ENCODE data around the gene RNASE12.

RNASE12 gene

DNA sequence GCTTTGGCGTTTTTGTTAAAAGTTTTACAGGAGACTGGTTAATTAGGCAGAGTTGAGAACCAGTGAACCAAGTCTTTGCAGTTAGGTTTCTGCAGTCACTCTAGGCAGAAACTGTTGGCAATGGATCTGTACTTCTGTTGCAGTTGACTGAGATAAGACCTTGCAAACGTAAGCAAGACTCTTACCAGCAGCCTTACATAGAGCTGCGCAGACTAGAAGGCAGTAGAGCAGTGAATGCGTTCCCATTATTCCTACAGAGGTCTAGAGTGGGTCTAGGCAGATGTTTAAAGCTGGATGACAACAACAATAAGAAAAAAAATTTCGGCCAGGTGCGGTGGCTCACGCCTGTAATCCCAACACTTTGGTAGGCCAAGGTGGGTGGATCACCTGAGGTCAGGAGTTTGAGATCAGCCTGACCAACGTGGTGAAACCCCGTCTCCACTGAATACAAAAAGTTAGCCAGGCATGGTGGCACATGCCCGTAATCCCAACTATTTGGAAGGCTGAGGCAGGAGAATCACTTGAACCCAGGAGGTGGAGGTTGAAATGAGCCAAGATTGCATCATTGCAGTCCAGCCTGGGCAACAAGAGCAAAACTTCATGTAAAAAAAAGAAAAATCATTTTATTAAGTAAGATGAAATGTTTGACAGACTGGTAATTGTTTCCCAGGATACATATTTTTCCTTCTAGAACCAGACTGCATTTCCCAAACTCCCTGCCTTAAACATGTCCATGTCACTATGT, 42.6 kb downstream of the RNASE12 start:
- DNase-seq (ENCODE audit: low spot score) = no peak
- no peak overlapping the region for H3K27ac ChIP-seq
- TF ChIP-seq, protein P1, sequence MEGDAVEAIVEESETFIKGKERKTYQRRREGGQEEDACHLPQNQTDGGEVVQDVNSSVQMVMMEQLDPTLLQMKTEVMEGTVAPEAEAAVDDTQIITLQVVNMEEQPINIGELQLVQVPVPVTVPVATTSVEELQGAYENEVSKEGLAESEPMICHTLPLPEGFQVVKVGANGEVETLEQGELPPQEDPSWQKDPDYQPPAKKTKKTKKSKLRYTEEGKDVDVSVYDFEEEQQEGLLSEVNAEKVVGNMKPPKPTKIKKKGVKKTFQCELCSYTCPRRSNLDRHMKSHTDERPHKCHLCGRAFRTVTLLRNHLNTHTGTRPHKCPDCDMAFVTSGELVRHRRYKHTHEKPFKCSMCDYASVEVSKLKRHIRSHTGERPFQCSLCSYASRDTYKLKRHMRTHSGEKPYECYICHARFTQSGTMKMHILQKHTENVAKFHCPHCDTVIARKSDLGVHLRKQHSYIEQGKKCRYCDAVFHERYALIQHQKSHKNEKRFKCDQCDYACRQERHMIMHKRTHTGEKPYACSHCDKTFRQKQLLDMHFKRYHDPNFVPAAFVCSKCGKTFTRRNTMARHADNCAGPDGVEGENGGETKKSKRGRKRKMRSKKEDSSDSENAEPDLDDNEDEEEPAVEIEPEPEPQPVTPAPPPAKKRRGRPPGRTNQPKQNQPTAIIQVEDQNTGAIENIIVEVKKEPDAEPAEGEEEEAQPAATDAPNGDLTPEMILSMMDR (conservative IDR thresholded peaks at IDR 0.05; ENCODE audit: low read depth) = no peak
- POLR2A ChIA-PET (ENCODE audit: low non-redundant PET) = no interaction called here
- CTCF ChIA-PET = interaction anchor here (1.0 kb wide), 1 partner anchor 133 kb away, joined by 5 read pairs; no protein-coding TSS in a partner anchor

DNA sequence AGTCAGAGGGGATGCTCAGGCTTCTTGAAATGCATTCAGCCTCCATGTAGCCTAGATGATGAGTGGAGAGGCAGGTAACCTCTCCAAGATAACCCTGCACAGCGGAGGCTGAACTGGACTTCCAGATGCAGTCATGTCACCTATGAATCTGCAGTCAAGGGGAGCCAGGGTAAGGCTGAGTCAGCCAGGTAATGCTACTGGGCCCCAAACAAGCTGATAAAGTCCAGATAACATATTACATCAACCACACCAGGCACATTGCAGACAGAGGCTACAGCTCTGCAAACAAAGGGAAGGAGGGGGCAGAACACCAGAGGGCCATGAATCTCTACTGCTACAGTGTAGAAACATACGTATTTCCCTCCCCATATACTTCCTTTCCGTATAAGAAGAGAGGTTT, 44.3 kb downstream of the RNASE12 start:
- CTCF ChIA-PET = no interaction called here
- TF ChIP-seq, protein P1 (conservative IDR thresholded peaks at IDR 0.05; ENCODE audit: low read depth) = no peak

More for the DNA sequence above, 44.3 kb downstream of the RNASE12 start:
- DNase-seq (ENCODE audit: low spot score) = no peak
- no peak overlapping the region for H3K27ac ChIP-seq
- POLR2A ChIA-PET (ENCODE audit: low non-redundant PET) = no interaction called here
